Measurements from ENCODE around the gene MAPKAP1.

MAPKAP1 gene

DNA sequence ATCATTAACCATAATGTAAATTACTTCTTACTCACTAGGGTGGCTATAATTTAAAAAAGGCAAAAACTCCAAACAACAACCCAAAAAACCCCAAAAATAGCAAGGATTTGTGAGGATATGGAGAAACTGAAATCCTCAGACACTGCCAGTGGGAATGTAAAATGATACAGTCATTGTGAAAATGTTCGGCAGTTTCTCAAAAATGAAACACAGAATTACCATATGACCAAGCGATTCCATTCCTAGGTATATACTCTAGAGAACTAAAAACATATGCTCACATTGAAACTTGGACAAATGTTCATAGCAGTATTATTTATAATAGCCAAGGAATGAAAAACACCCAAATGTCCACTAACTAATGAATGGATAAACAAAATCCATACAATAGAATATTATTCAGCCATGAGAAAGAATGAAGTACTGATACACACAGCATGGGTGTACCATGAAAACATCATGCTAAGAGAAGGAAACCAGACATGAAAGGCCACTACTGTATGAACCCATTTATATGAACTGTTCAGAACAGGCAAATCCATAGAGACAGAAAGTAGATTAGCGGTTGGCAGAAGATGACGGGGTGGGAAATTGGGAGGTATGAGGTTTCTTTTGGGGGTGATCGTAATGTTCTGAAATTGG, 119.1 kb downstream of the MAPKAP1 start:
- H3K4me3 ChIP-seq (ENCODE audit: low read depth, low read length) = no peak overlapping the region
- in situ Hi-C loops (cut with HindIII; ENCODE audit: low pct_ligation_motif_present, low sequenced_read_pairs) = no loop called here
- TF ChIP-seq, protein P1, sequence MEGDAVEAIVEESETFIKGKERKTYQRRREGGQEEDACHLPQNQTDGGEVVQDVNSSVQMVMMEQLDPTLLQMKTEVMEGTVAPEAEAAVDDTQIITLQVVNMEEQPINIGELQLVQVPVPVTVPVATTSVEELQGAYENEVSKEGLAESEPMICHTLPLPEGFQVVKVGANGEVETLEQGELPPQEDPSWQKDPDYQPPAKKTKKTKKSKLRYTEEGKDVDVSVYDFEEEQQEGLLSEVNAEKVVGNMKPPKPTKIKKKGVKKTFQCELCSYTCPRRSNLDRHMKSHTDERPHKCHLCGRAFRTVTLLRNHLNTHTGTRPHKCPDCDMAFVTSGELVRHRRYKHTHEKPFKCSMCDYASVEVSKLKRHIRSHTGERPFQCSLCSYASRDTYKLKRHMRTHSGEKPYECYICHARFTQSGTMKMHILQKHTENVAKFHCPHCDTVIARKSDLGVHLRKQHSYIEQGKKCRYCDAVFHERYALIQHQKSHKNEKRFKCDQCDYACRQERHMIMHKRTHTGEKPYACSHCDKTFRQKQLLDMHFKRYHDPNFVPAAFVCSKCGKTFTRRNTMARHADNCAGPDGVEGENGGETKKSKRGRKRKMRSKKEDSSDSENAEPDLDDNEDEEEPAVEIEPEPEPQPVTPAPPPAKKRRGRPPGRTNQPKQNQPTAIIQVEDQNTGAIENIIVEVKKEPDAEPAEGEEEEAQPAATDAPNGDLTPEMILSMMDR (IDR thresholded peaks at IDR 0.05; ENCODE audit: low read depth, low read length, missing control alignments) = no peak
- H3K27me3 ChIP-seq (replicated peaks) = no peaks in the 10 kb centered on the region
- no peak for DNase-seq
- no peaks in the 10 kb centered on the region for H3K36me3 ChIP-seq (replicated peaks)
- no peak overlapping the region for H3K27ac ChIP-seq

DNA sequence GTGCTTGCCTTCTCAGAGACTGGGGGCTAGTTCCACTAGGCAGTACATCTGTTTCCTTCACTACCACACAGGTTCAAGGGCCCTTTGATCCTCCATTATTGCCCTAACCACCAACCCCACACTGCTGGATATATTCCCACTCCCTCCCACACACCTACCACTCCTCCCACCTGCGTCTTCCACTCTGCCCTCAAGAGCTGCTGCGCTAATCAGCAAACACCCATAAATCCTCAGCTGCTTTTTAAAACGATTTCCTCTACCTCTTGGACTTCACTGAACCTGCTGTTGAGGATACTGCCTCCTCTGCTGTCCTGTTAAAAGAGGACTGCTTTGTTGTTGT, 120.9 kb downstream of the MAPKAP1 start:
- Histone ChIP-seq H3K27me3 (replicated peaks) (no peaks in the 10 kb centered on the region), H3K27ac (no peak overlapping the region), H3K4me3 (ENCODE audit: low read depth, low read length) (no peak overlapping the region), H3K36me3 (replicated peaks) (no peaks in the 10 kb centered on the region)
- DNase-seq = no peak
- in situ Hi-C loops (cut with HindIII; ENCODE audit: low pct_ligation_motif_present, low sequenced_read_pairs) = no loop called here
- TF ChIP-seq, protein P1 (IDR thresholded peaks at IDR 0.05; ENCODE audit: low read depth, low read length, missing control alignments) = no peak

DNA sequence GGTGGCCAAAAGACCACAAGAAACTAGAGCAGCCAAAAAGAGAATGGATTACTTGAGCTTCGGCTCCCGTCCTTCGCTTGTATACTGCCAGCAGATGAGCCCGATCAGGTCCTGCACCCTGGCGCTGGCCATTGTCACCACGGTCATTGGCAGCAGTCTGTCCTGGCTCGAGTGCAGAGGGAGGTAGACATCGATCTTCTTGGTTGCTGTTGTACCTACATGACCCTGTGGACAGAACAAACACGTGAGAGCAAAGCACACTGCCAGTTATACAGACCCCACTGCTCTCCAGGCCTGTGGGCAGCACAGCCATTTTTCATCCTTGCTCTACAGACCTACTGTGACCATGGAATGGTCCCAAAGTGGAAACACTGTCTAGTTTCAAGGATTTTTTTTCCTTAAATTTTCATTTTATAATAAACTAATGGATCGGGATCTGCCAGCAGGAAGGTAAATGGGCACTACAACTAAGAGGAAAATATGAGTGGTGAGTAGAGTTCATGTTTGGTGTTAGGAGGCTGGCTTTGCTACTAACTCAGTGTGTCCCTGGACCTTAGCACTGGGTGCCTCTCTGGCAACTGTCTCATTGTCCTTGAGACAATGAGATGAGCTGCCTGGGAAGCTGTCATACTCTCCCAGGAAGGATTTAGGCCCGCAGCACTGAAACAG, 121.4 kb downstream of the MAPKAP1 start:
- DNase-seq = no peak
- Histone ChIP-seq H3K36me3 (replicated peaks) (no peaks in the 10 kb centered on the region), H3K4me3 (ENCODE audit: low read depth, low read length) (no peak overlapping the region), H3K27ac (no peak overlapping the region), H3K27me3 (replicated peaks) (no peaks in the 10 kb centered on the region)
- TF ChIP-seq, protein P1 (IDR thresholded peaks at IDR 0.05; ENCODE audit: low read depth, low read length, missing control alignments) = no peak
- in situ Hi-C loops (cut with HindIII; ENCODE audit: low pct_ligation_motif_present, low sequenced_read_pairs) = no loop called here

DNA sequence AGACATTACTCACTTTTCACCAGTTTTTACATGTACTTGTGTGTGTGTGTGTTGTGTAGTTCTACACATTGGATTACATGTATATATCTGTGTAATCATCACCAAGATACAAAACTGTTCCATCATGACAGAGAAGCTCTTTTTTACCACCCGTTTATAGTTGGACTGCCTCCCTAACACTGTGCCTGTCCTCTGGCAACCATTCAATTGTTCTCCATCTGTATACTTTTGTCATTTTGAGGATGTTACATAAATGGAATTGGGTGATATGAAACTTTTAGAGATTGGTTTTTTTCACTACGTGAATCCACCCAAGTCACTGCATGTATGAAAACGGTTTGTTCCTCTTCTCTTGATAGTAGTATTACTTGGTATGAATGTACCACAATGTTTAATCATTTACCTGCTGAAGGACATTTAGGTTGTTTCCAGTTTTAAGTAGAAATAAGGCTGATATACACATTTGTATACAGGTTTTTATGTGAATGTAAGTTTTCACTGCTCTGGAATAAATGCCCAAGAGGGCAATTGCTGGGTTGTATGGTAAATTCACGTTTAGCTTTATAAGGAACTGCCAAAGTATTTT, 126.2 kb downstream of the MAPKAP1 start:
- TF ChIP-seq, protein P1 (IDR thresholded peaks at IDR 0.05; ENCODE audit: low read depth, low read length, missing control alignments) = no peak
- in situ Hi-C loops (cut with HindIII; ENCODE audit: low pct_ligation_motif_present, low sequenced_read_pairs) = no loop called here

DNA sequence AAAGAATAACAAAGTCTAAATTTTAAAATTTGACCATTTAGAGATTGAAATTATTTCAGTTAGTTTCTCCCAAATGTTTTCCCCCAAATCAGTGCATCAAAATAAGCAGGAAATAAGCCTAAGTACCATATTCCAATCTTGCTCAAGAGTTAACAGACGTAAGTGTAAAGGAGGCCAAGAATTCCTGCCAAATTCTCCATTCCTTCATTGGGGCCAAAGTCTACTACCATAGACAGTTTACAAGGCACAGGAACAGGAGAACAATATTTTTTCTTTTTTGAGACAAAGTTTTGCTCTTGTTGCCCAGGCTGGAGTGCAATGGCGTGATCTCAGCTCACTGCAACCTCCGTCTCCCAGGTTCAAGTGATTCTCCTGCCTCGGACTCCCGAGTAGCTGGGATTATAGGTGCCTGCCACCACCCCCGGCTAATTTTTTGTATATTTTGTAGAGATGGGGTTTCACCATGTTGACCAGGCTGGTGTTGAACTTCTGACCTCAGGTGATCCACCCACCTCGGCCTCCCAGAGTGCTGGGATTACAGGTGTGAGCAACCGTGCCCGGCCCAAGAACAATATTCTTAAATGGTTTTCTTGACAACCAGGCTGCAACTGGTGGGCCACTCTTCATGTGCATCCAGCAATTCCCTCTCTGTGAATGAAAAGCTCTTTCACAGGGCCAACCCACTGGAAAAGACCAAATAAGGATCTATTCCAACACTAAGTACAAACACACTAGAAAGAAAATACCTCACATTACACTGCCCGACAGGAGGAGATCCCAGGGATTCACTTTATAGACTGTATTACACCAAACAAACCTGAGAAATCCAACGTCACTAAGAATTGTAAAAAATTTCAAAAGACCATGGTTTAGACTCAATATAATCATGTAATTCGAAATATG, 127.7 kb downstream of the MAPKAP1 start:
- H3K36me3 ChIP-seq (replicated peaks) = no peaks in the 10 kb centered on the region
- H3K27ac ChIP-seq = no peak overlapping the region
- no peak overlapping the region for H3K4me3 ChIP-seq (ENCODE audit: low read depth, low read length)
- no peaks in the 10 kb centered on the region for H3K27me3 ChIP-seq (replicated peaks)
- DNase-seq = no peak
- TF ChIP-seq, protein P1 (IDR thresholded peaks at IDR 0.05; ENCODE audit: low read depth, low read length, missing control alignments) = no peak
- in situ Hi-C loops (cut with HindIII; ENCODE audit: low pct_ligation_motif_present, low sequenced_read_pairs) = no loop called here

More for the DNA sequence above, 126.2 kb downstream of the MAPKAP1 start:
- Histone ChIP-seq H3K4me3 (ENCODE audit: low read depth, low read length) (no peak overlapping the region), H3K27ac (no peak overlapping the region), H3K36me3 (replicated peaks) (no peaks in the 10 kb centered on the region), H3K27me3 (replicated peaks) (no peaks in the 10 kb centered on the region)
- DNase-seq = no peak
